GM12875 (cell line): ENCODE results near the gene TMPRSS7.
A peak's percentile ranks its signal among the peaks of the same experiment; 100 is the strongest.

Experiments
- H3K4me3 ChIP-seq: one replicate; pipeline ENCODE4 v1.5.1; 2011; ENCODE audit warnings: low read depth, low read length, control low read depth
- CTCF ChIP-seq: IDR thresholded peaks from 2 replicates; pipeline ENCODE4 v1.5.1; 2011; ENCODE audit warnings: low read depth, mild to moderate bottlenecking, control low read depth, inconsistent platforms, low read length, moderate library complexity, borderline replicate concordance; ENCODE audit not compliant: insufficient read depth

TMPRSS7 gene

GRCh38 chr3:112115806-112116383 lies 81.4 kb downstream of the TMPRSS7 start:
- peak overlapping the region; percentile 16 for H3K4me3 ChIP-seq
- TF ChIP-seq CTCF, result no peak

GRCh38 chr3:112116748-112117186 lies 82.2 kb downstream of the TMPRSS7 start:
- no peak overlapping the region for H3K4me3 ChIP-seq
- TF ChIP-seq CTCF, result no peak

GRCh38 chr3:112117415-112117814 lies 82.9 kb downstream of the TMPRSS7 start:
- no peak for TF ChIP-seq CTCF
- H3K4me3 ChIP-seq, result no peak overlapping the region

- TF ChIP-seq CTCF, result peak; percentile 36; the same call in 1 of the 2 replicates
- no peak overlapping the region for H3K4me3 ChIP-seq
Observed at GRCh38 chr3:112117841-112118571, 83.5 kb downstream of the TMPRSS7 start.

GRCh38 chr3:112119962-112120836 lies 85.7 kb downstream of the TMPRSS7 start:
- TF ChIP-seq CTCF, result no peak
- no peak overlapping the region for H3K4me3 ChIP-seq

GRCh38 chr3:112121577-112122547 lies 87.3 kb downstream of the TMPRSS7 start:
- TF ChIP-seq CTCF, result no peak
- no peak overlapping the region for H3K4me3 ChIP-seq
